HG02759 (cell line): ENCODE data around the gene KCNJ15.
A peak's percentile ranks its signal among the peaks of the same experiment; 100 is the strongest.

ENCODE experiments used
- ATAC-seq: cut with Tn5 transposase; IDR thresholded peaks from one replicate; pipeline ENCODE4 v1.9.1; 2021; ENCODE audit warnings: mild to moderate bottlenecking, moderate library complexity; ENCODE audit not compliant: unreplicated experiment

Gene KCNJ15

DNA sequence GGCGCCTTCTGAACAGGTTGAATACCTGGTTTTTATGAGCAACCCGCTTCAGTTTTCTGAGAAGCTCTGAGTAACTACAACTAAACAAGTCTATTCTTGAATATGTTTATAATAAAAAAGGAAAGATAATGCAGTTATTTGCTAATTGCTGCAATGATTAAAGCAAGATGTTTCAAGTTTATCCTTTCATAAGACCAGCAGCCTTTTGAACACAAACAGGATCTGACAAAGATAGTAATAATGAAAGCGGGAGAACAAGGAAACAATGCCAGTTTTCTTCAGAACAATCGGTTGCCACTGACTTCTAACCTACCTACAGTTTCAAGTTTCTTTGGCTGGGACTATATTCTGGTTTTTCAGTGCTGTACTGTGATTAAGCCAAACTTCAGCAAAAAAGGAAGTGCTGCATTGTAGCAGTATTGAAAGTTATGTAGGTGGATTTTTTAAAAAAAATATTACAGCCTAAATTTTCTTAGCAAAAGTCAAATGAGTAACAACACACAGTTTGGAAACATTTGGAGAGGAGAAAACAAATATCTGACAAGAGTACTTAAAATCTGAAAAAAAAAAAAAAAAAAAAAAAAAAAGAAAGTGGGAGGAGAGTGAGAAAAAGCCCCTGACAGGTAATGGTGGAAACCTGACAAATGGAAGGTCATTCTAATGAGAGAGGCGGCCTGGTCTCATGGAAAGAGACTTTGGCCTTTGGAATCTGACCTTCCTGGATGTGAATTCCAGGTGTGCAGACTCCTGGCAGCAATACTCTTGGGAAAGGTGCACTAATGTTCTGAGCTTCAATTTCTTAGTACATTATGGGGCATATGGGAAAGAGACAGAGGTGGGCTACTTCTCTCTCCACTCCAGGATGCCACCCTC is 11.4 kb downstream of the KCNJ15 start:
- no peak for ATAC-seq

DNA sequence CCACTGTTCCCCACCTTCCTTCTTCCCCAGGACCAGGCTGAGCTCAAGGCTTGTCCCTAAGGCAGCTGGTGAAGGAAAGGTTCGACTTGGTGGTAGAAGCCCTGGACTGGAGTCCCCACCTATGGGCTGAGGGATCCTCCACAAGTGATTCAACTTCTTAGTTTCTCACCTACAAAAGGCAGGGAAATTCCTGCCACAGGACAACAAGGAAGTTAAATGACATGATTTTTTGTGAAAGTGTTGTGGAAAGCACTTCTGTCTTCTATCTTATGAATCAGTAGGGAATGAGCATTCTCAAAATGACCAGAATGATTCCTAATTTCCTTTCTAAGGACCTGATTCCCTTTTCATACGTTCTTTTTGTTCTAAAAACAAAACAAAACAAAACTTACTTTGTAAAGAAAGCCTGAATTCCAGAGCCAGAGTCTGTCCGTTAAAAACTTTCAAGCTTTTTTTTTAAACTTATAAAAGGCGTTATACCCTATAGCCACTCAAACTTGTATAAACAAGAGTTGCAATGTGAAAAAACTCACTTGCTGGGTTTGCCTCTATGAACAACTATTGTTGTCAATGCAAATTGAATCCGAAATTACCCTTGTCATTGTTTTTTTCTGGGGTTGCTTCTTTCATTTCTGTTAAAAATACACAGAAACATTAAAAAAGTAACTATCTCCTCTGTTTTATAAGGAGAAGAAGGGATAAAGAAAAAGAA is 12.2 kb downstream of the KCNJ15 start:
- peak; percentile 42 for ATAC-seq

DNA sequence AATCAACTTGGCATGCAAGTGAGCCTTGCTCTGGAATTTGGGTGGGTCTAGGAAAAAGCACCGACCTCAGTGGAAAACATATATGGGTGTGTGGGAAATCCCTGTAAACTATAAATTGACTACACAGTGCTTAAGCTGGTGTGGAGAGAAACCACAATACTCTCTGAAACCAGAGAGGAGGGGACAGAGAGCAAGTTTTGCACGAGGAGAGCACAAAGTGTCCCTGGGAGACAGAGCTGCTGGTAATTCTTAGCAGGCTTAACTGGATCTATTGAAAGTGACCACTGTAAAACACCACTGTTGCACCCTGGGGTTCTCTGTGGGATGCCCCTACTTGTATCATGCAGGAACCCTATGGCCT is 12.8 kb downstream of the KCNJ15 start:
- ATAC-seq: peak; percentile 80

DNA sequence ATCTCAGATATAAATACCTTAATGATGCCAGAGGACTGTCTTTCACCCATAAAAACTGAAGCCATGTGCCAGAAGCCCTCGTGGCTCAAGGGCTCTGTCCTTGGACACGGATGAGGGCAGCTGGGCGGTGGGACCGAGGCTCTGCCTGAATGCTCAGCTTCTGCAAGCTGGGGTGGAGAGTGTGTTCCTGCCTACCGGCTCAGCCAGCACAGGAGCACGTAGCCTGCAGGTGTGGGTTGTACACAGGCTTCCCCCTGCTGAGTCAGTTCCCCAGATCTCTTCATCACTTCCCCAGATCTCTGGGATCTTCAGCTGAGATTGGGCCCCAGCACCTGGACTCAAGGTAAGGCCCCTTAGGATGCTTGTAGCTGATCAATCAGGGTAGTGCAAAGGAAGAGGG is 15.4 kb downstream of the KCNJ15 start:
- ATAC-seq: no peak

DNA sequence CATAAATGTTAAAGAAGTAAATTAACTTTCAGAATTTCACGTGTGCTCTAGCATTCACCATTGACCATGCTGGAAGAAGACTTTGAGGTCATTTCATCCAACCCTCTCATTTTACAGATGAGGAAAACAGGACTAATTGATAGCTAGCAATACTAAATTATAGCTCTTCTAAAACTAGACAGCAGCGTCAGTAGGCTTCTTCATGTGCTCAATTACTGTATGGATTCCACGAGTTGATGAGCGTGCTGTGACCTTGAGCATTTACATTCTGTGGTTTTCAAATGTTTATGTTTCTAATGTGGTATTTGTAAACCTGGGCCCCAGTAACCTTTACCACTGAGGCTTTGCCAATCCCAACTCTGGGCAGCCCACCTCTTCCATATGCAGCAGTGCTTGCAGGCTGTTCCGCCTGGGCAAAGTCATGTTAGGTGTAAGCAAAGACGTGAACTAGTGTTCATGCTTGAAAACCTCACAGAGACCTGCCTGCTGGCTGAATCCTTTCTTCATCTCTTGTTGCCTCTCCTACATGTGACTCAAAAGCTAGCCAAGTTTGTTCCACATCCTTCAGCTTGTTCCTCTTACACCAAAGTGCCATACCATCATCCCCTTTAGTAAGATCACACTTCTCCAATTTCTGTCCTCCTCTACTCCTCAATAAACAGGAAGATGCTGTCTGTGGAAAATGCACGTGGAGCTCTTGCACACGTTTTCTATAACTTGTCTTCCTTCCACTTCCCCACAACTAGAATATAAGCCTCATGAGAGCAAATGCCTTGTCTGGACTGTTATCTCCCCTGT is 17.2 kb downstream of the KCNJ15 start:
- no peak for ATAC-seq

DNA sequence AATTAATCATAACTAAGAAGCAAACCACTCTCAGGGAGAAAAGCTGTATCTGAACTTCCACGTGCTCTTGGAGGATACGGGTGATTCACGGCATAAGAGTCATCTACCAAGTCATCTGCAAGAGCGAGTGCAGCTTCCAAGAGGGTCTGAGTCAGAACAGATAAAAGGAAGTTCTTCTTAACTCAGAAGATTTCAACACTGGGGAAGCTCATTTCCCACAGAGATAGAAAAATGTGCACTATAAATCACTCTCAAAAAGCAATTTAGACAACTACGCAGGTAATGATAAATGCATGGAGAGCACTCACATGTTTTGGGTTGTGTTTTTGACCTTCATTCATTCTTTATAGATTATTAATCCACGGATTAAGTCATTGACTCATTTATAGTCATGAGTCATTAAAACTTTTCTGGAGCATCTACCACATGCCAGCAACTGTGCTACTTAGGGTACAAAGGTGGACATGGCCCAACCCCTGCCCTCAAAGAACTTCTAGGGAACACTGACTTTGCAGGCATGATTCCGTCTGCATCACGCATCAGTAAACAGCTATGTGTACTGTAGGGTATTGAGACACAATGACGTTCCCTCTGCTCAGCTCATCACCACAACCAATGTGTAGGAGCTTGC is 20.8 kb downstream of the KCNJ15 start:
- ATAC-seq: no peak

DNA sequence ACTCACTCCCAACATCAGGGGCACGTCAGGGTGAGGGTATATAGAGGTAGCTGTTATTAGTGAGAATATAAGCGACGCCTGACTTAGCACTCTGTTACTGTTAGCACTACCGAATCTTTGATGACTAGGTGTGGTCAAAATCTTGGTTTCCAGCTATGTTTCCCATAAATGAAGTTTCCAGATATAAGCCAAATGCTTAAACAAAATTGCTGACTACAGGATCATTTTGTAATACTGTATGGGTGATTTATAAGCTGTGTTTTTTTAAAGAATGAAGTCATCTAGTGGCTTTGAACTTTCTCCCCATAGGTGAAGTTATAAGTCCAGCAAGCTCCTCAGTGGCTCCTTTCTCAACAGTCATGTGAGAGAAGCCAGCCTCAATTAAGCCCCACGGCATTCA is 23.7 kb downstream of the KCNJ15 start:
- ATAC-seq: no peak

DNA sequence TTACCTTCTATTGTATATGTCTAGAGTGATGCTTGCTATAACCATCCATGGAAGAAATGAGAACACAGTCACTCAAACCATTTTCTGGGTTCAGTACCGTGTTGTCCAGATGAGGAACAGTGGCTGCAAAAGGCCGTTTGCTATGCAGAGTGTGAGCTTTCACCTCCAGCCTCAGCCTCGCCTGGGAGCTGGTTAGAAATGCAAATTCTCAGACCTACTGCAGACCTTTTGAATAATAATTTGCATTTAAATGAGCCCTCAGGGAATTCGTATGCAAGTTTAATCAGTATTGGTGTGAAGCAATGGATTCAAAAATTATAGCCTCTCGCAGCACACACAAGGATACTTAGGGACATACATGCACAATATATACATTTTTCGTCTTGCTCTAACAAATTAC is 24.1 kb downstream of the KCNJ15 start:
- no peak for ATAC-seq

DNA sequence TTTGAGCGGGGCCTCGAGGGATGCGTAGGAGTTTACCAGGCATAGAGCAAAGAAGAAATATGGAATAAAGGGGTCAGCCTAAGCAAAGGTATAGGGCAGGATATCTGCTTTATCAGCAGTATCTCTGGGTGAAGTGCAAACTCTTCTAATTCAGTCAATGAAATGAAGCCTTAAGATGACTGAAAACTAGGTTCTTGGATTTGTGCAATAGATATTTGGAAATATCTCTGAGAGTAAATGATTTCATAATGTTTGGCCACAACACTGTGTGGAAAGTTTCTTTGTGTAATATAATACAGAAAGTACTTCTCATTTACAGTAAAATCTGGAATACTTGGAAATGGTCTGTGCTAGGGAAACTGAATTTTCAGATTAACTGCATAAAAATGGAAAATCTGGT is 26.1 kb downstream of the KCNJ15 start:
- no peak for ATAC-seq

DNA sequence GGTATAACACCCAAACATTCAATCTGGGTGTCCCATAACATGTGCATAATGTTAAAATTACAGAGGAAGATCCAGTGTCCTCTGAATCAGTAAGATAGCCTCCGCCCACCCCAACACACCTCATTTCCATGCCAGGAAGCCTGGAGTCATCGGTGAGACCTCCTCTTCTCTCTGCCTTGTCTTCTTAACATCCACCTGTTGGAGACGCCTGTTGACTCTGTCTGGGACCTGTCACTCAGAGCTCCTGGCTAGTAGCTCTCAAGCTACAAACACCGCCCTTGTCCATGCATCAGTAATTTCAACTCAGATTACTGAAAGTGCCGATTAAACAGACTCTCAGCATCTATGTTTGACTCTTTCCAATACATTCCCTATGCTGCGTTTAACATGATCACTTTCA is 27.4 kb downstream of the KCNJ15 start:
- no peak for ATAC-seq

DNA sequence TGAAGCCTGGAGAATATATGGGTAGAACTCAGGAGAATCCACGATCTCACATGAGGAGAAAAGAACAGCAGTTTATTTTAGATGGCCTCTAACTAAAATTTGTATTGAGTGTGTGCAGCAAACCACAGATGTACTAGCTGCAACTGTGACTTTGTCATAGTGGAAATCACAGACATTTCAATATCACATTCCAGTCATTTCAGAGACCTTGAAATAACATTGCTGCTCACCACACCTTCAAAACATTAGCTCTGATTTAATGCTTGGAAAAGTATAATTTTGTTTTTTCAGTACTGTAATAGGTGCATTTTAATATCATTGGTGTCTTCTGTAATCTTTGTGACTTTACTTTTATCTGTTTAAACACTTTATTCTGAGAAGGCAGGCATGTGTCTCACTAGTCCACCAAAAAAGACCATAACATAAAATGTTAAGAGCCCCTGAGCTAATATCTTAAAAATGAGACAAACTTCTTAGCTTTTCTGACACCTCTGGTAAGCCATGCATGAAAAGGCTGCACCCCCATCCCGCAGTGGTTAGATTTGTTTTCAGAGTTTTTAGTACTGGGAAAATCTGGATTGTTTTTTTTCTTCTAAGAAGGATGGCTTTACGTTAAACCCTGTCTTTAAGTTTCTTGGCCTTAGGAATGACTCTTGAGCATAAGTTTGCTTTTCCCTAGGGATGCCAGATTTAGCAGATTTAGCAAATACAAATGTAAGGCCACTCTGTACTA is 30.1 kb downstream of the KCNJ15 start:
- ATAC-seq: no peak

DNA sequence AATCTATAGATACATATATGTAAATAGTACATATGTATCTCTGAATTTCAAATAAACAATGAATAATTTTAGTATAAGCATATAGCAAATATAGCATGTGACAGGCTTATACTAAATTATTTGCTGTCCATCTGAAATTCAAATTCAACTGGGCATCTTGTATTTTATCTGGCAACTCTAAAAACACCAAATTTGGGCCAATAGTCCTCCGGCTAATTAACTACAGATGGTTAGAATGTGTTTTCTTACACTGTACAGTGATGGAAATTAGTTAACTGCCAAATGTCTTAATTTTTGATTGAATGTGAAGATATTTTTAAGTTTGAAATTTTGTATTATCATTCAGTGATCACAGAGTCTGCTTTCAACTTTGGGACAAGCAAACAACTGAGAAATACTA is 30.7 kb downstream of the KCNJ15 start:
- no peak for ATAC-seq

DNA sequence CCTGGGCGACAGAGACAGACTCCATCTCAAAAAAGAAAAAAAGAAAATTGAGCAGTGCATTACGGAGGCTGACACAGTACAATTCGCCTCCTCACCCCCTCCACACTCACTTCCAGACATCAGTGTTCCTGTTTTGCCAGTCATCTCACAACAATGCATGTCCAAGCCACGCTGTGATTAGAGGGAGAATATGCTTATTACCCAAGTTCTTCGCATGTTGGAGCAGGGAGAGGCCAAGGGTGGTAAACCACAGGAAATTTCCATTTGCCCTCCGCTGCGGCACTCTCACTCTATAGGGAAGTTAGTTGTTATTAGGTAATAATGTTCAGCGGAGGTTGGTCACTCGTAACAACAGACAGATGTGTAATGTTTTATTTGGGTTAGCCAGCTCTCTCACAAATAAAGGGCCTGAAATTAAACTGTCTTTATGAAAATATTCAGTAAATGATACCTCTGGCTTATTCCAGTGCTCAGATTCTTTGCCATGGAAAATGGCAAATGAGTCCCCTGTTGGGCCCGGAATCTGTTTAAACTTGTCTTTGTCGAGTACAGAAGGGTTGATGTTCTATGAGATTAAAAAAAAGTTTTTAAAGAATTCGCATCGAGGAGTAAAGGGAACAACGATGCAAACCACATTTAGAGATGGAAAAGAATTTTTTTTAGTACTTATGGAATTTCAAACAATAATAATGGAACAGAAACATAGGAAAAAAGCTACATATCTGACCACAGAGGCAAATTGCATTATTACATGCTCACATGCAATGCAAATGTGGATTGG is 33.1 kb downstream of the KCNJ15 start:
- ATAC-seq: no peak

DNA sequence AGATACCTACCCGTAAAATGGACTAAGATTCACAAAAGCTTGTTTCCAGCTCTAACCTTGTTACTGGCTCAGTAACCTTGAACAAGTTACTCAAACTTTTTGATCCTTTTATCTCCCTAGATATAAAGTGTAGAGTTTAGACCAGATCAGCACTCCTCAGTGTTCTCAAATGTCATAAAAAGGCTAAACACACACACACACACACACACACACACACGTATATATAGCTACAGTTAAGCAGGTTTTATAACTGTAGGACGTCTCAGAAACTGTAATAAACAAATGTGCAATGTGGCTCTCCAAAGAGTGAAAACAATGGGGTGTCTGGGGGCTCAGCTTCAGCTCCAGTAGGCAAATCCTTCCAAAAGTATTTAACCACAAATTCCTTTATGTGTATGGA is 34.0 kb downstream of the KCNJ15 start:
- ATAC-seq: no peak

DNA sequence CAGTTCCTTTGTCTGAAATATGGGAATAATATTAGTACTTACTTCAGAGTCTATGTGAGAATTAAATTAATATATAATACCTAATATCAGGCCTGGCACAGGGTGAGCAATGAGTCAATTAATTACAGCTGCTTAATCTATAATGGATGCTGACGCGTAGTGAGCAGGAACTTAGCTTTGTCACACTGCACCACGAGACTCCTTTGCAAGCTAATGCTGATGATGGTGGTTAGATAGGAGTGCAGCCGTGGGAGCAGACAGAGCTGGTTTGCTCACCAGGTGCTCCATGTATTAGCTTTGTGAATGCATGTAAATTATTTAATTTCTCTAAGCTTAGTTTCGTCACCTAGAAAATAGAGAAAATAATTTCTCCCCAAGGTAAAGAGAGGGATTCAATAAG is 35.1 kb downstream of the KCNJ15 start:
- no peak for ATAC-seq

DNA sequence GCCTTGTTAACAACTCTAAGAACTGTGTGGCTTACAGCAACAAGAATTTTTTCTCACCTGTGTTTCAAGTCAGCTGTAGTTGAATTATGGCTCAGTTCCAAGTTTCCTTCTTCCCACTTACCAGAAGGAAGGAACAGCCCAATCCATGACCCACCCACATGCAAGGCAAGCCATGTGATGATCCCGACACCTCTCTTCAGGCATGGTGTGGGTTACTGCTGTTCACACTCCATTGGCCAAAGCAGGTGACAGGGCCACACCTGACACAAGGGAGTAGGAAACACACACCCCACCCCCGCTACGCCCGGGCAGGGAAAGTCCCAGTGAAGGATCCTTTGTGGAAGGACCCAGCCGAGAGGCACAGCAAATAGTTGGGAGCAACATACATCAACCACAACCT is 36.3 kb downstream of the KCNJ15 start:
- ATAC-seq: no peak

DNA sequence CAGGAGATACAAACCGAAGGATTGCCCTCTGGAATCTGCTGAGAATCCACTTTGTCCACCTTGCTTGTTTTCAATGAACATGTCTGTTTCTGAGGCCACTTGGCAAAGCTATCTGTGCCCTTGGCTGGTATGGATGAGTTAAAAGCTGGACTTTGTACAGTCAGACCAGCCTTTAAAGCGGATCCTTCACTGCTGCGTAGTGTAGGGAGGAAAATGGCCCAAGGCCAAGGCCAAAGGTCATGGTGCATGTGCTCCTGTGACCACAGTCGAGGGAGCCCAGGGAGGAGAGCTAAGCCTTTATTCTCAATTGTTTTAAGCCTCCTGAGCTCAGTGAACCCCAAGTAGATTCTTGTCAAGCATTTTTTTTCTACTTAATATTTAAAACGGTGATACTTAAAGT is 37.0 kb downstream of the KCNJ15 start:
- no peak for ATAC-seq

DNA sequence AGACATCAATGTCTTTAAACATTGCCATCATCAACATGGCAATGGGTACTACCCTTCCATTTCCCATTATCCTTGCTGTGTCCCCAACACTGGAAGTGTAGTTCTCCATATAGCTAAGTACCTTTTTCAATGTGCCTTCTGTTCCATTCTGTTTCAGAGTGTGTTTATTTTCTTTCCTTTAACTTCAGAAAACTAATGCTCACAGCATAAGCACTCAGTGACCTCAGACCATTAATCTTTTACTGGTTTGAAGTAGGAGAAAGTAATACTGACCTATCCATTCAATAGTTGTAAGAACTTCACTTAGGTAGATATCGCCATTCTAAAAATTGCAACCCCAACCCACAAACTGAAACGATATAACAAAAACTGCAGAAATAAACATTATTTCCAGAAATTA is 37.8 kb downstream of the KCNJ15 start:
- ATAC-seq: no peak

DNA sequence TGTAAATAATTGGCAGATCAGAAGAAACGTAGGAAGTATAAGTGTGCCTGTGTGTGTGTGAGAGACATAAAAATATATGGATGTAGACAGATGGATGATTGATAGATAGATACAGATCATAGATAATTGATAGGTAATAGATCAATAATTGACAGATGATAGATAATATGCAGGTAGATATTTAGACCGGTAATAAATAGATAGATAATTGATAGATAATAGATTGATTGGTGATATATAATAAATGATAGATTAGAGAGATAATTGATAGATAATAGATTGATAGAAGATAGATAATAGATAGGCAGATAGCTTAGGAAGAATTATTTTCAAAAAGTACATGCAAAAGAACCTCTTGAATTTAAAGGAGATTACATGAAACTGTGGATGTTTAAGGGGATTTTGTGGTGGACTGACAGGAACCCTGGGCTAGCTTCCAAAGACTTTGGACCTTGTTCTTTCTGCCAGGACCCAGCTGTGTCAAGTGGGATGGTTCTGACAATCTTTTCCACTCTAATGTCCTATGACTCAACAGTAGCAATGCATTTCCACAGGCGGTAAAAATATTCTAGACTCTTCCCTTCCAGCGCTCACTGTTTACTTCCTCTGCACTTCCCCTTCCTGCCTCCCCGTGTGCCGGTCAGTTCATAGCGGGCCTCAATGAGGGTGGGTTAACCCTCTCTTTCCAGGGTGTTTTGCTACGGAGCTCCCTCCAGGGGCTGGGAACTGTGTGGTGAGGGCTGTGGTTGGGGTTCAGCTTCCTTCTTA is 39.4 kb downstream of the KCNJ15 start:
- ATAC-seq: no peak
